SK-N-SH treated with all-trans-retinoic acid at 6 μM for 48 hours (cell line): Measurements from ENCODE around the gene CTAG1A.

Source experiments
- ATAC-seq: fragments of 200-7000 bp; cut with Tn5 transposase; 3 replicates; pipeline ENCODE4 v1.9.1; 2020; ENCODE audit warnings: mild to moderate bottlenecking, moderate library complexity
- BACH2 ChIP-seq: fragments of 250-450 bp; sonication (Bioruptor Pico); IDR thresholded peaks from 2 replicates; pipeline ENCODE4 v1.9.0; 2021; ENCODE audit warnings: mild to moderate bottlenecking, borderline replicate concordance
- CREB5 ChIP-seq: fragments of 250-450 bp; sonication (Bioruptor Pico); IDR thresholded peaks from 2 replicates; pipeline ENCODE4 v1.5.1; 2020; ENCODE audit warnings: low read depth, mild to moderate bottlenecking, moderate library complexity
- CSDC2 ChIP-seq: fragments of 250-450 bp; sonication (Bioruptor Pico); IDR thresholded peaks from 2 replicates; pipeline ENCODE4 v1.5.0; 2020; ENCODE audit warnings: mild to moderate bottlenecking, moderate library complexity
- ESRRG ChIP-seq: fragments of 250-450 bp; sonication (Bioruptor Pico); IDR thresholded peaks from 2 replicates; pipeline ENCODE4 v1.6.1; 2021; ENCODE audit warnings: mild to moderate bottlenecking
- GLIS3 ChIP-seq: fragments of 250-450 bp; sonication (Bioruptor Pico); IDR thresholded peaks from 2 replicates; pipeline ENCODE4 v1.5.0; 2020; ENCODE audit warnings: mild to moderate bottlenecking, moderate library complexity
- ISL1 ChIP-seq: fragments of 250-450 bp; sonication (Bioruptor Pico); IDR thresholded peaks from 2 replicates; pipeline ENCODE4 v2.1.2; 2022; ENCODE audit warnings: mild to moderate bottlenecking, moderate library complexity
- OSR1 ChIP-seq: fragments of 250-450 bp; sonication (Bioruptor Pico); IDR thresholded peaks from 2 replicates; pipeline ENCODE4 v1.8.0; 2022; ENCODE audit warnings: moderate library complexity, mild to moderate bottlenecking, inconsistent platforms
- PATZ1 ChIP-seq: fragments of 250-450 bp; sonication (Bioruptor Pico); IDR thresholded peaks from 2 replicates; pipeline ENCODE4 v1.8.0; 2020; ENCODE audit warnings: mild to moderate bottlenecking, moderate library complexity, borderline replicate concordance
- POU6F1 ChIP-seq: fragments of 250-450 bp; sonication (Bioruptor Pico); IDR thresholded peaks from 2 replicates; pipeline ENCODE4 v1.8.0; 2021; ENCODE audit warnings: low read depth, mild to moderate bottlenecking, moderate library complexity, borderline replicate concordance
- PPARA ChIP-seq: fragments of 250-450 bp; sonication (Bioruptor Pico); IDR thresholded peaks from 2 replicates; pipeline ENCODE4 v1.5.0; 2020; ENCODE audit warnings: mild to moderate bottlenecking, borderline replicate concordance
- RARB ChIP-seq: fragments of 250-450 bp; sonication (Bioruptor Pico); IDR thresholded peaks from 2 replicates; pipeline ENCODE4 v1.8.0; 2021; ENCODE audit warnings: mild to moderate bottlenecking, moderate library complexity
- SNAI2 ChIP-seq: fragments of 250-450 bp; sonication (Bioruptor Pico); IDR thresholded peaks from 2 replicates; pipeline ENCODE4 v1.5.0; 2020; ENCODE audit warnings: mild to moderate bottlenecking, moderate library complexity
- TOX ChIP-seq: fragments of 250-450 bp; sonication (Bioruptor Pico); IDR thresholded peaks from 2 replicates; pipeline ENCODE4 v1.8.0; 2021; ENCODE audit warnings: mild to moderate bottlenecking, moderate library complexity, borderline replicate concordance
- ZC3H10 ChIP-seq: fragments of 250-450 bp; sonication (Bioruptor Pico); IDR thresholded peaks from 2 replicates; pipeline ENCODE4 v1.5.1; 2021; ENCODE audit warnings: mild to moderate bottlenecking, moderate library complexity
- ZFP3 ChIP-seq: fragments of 250-450 bp; sonication (Bioruptor Pico); IDR thresholded peaks from 2 replicates; pipeline ENCODE4 v1.5.0; 2020; ENCODE audit warnings: mild to moderate bottlenecking, moderate library complexity
- ZFP30 ChIP-seq: fragments of 450-650 bp; formaldehyde crosslinking; IDR thresholded peaks from 2 replicates; pipeline ENCODE4 v1.5.0; 2022; ENCODE audit warnings: mild to moderate bottlenecking, moderate library complexity
- ZNF565 ChIP-seq: fragments of 450-650 bp; formaldehyde crosslinking; conservative IDR thresholded peaks from 2 replicates; pipeline ENCODE4 v1.5.0; 2020; ENCODE audit warnings: low read depth, mild to moderate bottlenecking, moderate library complexity
- ZNF70 ChIP-seq: fragments of 450-650 bp; formaldehyde crosslinking; IDR thresholded peaks from 2 replicates; pipeline ENCODE4 v1.5.0; 2020; ENCODE audit warnings: mild to moderate bottlenecking, moderate library complexity
- TF ChIP-seq, protein P1 (sequence below): fragments of 250-450 bp; sonication (Bioruptor Pico); IDR thresholded peaks from 2 replicates; pipeline ENCODE4 v1.5.0; 2020; ENCODE audit warnings: mild to moderate bottlenecking, moderate library complexity
- TF ChIP-seq, protein P2 (sequence below): fragments of 250-450 bp; sonication (Bioruptor Pico); IDR thresholded peaks from 2 replicates; pipeline ENCODE4 v1.5.1; 2021; ENCODE audit warnings: mild to moderate bottlenecking, moderate library complexity

CTAG1A gene

DNA sequence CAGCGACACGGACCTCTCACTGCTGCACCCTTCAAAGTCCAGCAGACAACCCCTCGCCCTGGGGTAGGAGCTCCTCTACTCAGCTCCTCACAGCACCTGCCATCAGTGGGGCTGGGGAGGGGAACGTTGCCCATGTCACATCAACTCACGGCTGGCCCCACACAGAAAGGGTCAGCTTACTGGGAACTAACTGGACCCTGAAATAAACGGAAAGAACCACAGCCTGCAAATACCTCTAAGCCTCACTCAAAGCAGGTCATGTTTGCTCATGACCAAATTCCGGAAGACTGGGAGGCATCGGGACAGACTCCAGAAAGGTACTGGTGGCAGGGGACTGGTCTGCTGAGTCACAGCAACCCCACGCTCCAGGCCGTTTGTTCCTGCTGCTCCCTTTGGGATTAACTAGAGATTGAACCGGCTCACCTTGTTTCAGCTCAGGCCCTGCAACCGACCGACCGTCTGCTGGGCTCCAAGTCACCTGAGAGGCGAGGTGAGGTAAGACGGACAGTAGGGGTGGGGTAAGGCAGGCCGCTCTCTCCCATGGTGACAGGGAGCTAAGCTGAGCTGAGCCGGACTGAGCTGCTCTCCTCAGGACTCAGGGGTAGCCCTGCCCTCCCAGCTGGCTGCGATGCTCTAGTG is 43.9 kb upstream of the CTAG1A start:
- TF ChIP-seq ZNF565 (CRISPR knock-in tag) (no peak), GLIS3 (CRISPR knock-in tag) (no peak), OSR1 (CRISPR knock-in tag) (no peak), TOX (CRISPR knock-in tag) (no peak), PPARA (CRISPR knock-in tag) (no peak), ZFP3 (CRISPR knock-in tag) (no peak), PATZ1 (no peak), BACH2 (CRISPR knock-in tag) (no peak), RARB (CRISPR knock-in tag) (no peak), ISL1 (CRISPR knock-in tag) (no peak), ZC3H10 (CRISPR knock-in tag) (no peak), POU6F1 (no peak)
- TF ChIP-seq, protein P1, sequence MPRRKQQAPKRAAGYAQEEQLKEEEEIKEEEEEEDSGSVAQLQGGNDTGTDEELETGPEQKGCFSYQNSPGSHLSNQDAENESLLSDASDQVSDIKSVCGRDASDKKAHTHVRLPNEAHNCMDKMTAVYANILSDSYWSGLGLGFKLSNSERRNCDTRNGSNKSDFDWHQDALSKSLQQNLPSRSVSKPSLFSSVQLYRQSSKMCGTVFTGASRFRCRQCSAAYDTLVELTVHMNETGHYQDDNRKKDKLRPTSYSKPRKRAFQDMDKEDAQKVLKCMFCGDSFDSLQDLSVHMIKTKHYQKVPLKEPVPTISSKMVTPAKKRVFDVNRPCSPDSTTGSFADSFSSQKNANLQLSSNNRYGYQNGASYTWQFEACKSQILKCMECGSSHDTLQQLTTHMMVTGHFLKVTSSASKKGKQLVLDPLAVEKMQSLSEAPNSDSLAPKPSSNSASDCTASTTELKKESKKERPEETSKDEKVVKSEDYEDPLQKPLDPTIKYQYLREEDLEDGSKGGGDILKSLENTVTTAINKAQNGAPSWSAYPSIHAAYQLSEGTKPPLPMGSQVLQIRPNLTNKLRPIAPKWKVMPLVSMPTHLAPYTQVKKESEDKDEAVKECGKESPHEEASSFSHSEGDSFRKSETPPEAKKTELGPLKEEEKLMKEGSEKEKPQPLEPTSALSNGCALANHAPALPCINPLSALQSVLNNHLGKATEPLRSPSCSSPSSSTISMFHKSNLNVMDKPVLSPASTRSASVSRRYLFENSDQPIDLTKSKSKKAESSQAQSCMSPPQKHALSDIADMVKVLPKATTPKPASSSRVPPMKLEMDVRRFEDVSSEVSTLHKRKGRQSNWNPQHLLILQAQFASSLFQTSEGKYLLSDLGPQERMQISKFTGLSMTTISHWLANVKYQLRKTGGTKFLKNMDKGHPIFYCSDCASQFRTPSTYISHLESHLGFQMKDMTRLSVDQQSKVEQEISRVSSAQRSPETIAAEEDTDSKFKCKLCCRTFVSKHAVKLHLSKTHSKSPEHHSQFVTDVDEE: no peak
- TF ChIP-seq, protein P2, sequence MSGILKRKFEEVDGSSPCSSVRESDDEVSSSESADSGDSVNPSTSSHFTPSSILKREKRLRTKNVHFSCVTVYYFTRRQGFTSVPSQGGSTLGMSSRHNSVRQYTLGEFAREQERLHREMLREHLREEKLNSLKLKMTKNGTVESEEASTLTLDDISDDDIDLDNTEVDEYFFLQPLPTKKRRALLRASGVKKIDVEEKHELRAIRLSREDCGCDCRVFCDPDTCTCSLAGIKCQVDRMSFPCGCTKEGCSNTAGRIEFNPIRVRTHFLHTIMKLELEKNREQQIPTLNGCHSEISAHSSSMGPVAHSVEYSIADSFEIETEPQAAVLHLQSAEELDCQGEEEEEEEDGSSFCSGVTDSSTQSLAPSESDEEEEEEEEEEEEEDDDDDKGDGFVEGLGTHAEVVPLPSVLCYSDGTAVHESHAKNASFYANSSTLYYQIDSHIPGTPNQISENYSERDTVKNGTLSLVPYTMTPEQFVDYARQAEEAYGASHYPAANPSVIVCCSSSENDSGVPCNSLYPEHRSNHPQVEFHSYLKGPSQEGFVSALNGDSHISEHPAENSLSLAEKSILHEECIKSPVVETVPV (CRISPR knock-in tag): no peak
- TF ChIP-seq, all 23 proteins: peak for 0
- ATAC-seq: no peak

DNA sequence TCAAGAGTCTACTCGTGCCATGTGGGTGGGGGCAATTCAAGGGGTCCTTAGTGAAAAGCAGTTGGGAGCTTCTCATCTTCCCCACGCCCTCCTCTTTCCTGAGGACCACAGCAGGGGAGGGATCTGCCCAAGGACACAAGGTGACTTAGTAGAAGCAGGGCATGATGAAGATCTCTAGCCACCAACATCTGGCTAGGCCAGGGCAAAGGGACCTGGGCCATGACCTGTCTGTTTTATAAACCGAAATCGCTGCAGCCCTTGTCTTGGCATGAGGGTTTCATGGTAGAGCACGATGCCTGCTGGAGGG is 43.4 kb upstream of the CTAG1A start:
- no peak; the same call in 2 of the 3 replicates for ATAC-seq
- no peak for TF ChIP-seq BACH2 (CRISPR knock-in tag)
- no peak for TF ChIP-seq PPARA (CRISPR knock-in tag)
- no peak for TF ChIP-seq CREB5 (CRISPR knock-in tag)
- no peak for TF ChIP-seq ZNF70 (CRISPR knock-in tag)
- TF ChIP-seq ZFP30 (CRISPR knock-in tag): no peak
- TF ChIP-seq, protein P2 (CRISPR knock-in tag): no peak
- TF ChIP-seq ZNF565 (CRISPR knock-in tag): no peak
- TF ChIP-seq, protein P1: no peak
- no peak for TF ChIP-seq ZFP3 (CRISPR knock-in tag)
- TF ChIP-seq PATZ1: no peak
- no peak for TF ChIP-seq CSDC2 (CRISPR knock-in tag)
- no peak for TF ChIP-seq SNAI2 (CRISPR knock-in tag)
- no peak for TF ChIP-seq ESRRG (CRISPR knock-in tag)
- no peak for TF ChIP-seq RARB (CRISPR knock-in tag)
- TF ChIP-seq, all 23 proteins: peak for 0
